ENCODE data around the gene IL3.

GRCh38 chr5:132026516-132027008 is 33.9 kb upstream of the IL3 start:
- TF ChIP-seq CTCF (IDR thresholded peaks at IDR 0.05) (no peak), EP300 (IDR thresholded peaks at IDR 0.05) (no peak), POLR2AphosphoS5 (IDR thresholded peaks at IDR 0.05) (no peak), POLR2A (IDR thresholded peaks at IDR 0.05) (no peak)
